Activated B cell treated with CpG ODN at 0.5 μM for 24 hours (primary cell): ENCODE data around the gene LHFPL6. TPM values are rescaled to one million over a fixed set of nuclear protein-coding genes. Genes with fewer than 3 reads are reported as not detected.

Experiments
- ATAC-seq: fragments of 200-7000 bp; cut with Tn5 transposase; one replicate; pipeline ENCODE4 v1.10.0; 2021; ENCODE audit warnings: low read depth, mild to moderate bottlenecking, moderate library complexity
- CTCF ChIA-PET: fragments of 350-600 bp; sonication (Branson Sonifier 250); formaldehyde crosslinking; loops from one replicate; lab custom pipeline; 2021; ENCODE audit warnings: antibody characterized with exemption; lab: Charles Lee
- POLR2A ChIA-PET: fragments of 350-600 bp; sonication (Branson Sonifier 250); formaldehyde crosslinking; loops from one replicate; lab custom pipeline; 2021; ENCODE audit warnings: antibody characterized with exemption; lab: Charles Lee
- DNase-seq: peaks from one replicate; pipeline ENCODE4 v3.0.0; 2022
- H3K27ac Mint-ChIP-seq: one replicate; pipeline ENCODE4 v1.8.0; 2020; ENCODE audit warnings: mixed read lengths
- H3K27me3 Mint-ChIP-seq: one replicate; pipeline ENCODE4 v1.8.0; 2021; ENCODE audit warnings: mixed read lengths
- H3K36me3 Mint-ChIP-seq: one replicate; pipeline ENCODE4 v1.8.0; 2021; ENCODE audit warnings: low read depth, mixed read lengths
- H3K4me1 Mint-ChIP-seq: one replicate; pipeline ENCODE4 v1.8.0; 2021; ENCODE audit warnings: mixed read lengths
- H3K4me3 Mint-ChIP-seq: one replicate; pipeline ENCODE4 v1.8.0; 2020; ENCODE audit warnings: mild to moderate bottlenecking, mixed read lengths
- H3K9me3 Mint-ChIP-seq: one replicate; pipeline ENCODE4 v1.8.0; 2020; ENCODE audit warnings: mixed read lengths
- CTCF ChIP-seq: fragments of 200-600 bp; IDR thresholded peaks from one replicate; pipeline ENCODE4 v1.8.0; 2022; ENCODE audit warnings: antibody characterized with exemption, mild to moderate bottlenecking
- intact Hi-C: fragments of 100-400 bp; cut with micrococcal nuclease; formaldehyde crosslinking; loops from one replicate; pipeline ENCODE4 v1.15.1; 2024
- total RNA-seq: library from RNA; stranded (reverse); gene quantifications from 2 replicates; pipeline ENCODE4 v1.2.3, GENCODE V29; 2022

Gene LHFPL6
- total RNA-seq, 1 donor from 2014 or later: 0.13 TPM

DNA sequence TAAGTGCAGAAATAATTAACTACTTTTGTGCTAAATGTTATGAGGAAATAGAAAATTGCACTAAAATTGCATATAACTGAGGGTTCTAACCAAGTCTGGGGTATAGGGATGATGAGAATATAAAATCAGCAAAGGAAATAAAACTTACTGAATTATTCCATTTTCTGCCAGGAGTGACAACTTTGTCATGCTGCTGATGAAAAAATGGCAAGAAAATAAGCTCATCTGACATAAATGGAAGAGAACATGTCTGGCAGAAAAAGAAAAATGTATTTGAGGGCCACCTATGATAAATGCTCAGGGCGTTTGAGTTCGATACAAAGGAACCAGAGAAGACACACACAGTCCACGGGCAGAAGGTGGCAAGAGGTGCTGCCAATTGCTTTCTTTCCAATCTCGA lies 78.2 kb downstream of the LHFPL6 start:
- Mint-ChIP-seq H3K4me1 (no peaks in the 10 kb centered on the region), H3K9me3 (no peaks in the 10 kb centered on the region), H3K36me3 (no peaks in the 10 kb centered on the region), H3K4me3 (no peak overlapping the region), H3K27ac (no peak overlapping the region), H3K27me3 (no peaks in the 10 kb centered on the region)
- ATAC-seq (no peak), DNase-seq (no peak)
- no peak for TF ChIP-seq CTCF
- ChIA-PET CTCF (no interaction called here), POLR2A (no interaction called here)
- intact Hi-C loops: no loop called here

DNA sequence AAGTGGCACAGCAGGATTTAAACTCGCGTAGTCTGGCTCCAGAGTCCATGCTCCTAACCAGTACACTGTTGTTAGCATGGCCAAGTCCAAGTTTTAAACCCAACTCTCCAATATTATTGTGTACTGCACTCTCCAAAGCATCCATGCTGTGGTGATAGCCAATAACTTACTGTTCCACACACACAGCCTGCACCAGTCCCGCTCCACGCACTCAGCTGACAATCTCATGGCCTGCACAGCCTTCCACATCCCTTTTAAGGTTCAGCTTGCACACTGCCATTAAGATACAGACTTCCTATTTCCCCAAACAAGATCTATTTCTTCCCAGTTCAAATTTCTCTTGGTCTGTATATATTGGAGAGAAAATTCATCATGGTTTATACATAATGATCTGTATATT lies 80.7 kb downstream of the LHFPL6 start:
- no peak for TF ChIP-seq CTCF
- Mint-ChIP-seq H3K9me3 (no peaks in the 10 kb centered on the region), H3K4me1 (no peaks in the 10 kb centered on the region), H3K27me3 (no peaks in the 10 kb centered on the region), H3K27ac (no peak overlapping the region), H3K4me3 (no peak overlapping the region), H3K36me3 (no peaks in the 10 kb centered on the region)
- DNase-seq: no peak
- ChIA-PET CTCF (no interaction called here), POLR2A (no interaction called here)
- ATAC-seq: no peak
- intact Hi-C loops: no loop called here

- ATAC-seq: no peak
- POLR2A ChIA-PET: no interaction called here
- H3K4me1 Mint-ChIP-seq: no peaks in the 10 kb centered on the region
These were observed 81.3 kb downstream of the LHFPL6 start for GRCh38 chr13:39521701-39522100.

GRCh38 chr13:39516096-39516495 lies 86.9 kb downstream of the LHFPL6 start:
- Mint-ChIP-seq H3K4me3 (no peak overlapping the region), H3K9me3 (no peaks in the 10 kb centered on the region), H3K27me3 (no peaks in the 10 kb centered on the region), H3K27ac (no peak overlapping the region), H3K36me3 (no peaks in the 10 kb centered on the region), H3K4me1 (no peaks in the 10 kb centered on the region)
- intact Hi-C loops: no loop called here
- no peak for TF ChIP-seq CTCF
- DNase-seq (no peak), ATAC-seq (no peak)
- POLR2A ChIA-PET: no interaction called here
- CTCF ChIA-PET: no interaction called here

More at GRCh38 chr13:39521701-39522100, 81.3 kb downstream of the LHFPL6 start:
- intact Hi-C loops: no loop called here
- Mint-ChIP-seq H3K27ac (no peak overlapping the region), H3K27me3 (no peaks in the 10 kb centered on the region), H3K4me3 (no peak overlapping the region), H3K36me3 (no peaks in the 10 kb centered on the region), H3K9me3 (no peaks in the 10 kb centered on the region)
- no peak for TF ChIP-seq CTCF
- CTCF ChIA-PET: no interaction called here
- DNase-seq: no peak

- ChIA-PET POLR2A (no interaction called here), CTCF (no interaction called here)
- no peak for DNase-seq
- H3K36me3 Mint-ChIP-seq: no peaks in the 10 kb centered on the region
- H3K4me3 Mint-ChIP-seq: no peak overlapping the region
- H3K27me3 Mint-ChIP-seq: no peaks in the 10 kb centered on the region
- no peak overlapping the region for H3K27ac Mint-ChIP-seq
- no peak for ATAC-seq
- no peaks in the 10 kb centered on the region for H3K4me1 Mint-ChIP-seq
- intact Hi-C loops: no loop called here
- TF ChIP-seq CTCF: no peak
- H3K9me3 Mint-ChIP-seq: no peaks in the 10 kb centered on the region
These were observed 87.7 kb downstream of the LHFPL6 start for GRCh38 chr13:39515224-39515714.
